ENCODE data around the gene KLK15.

KLK15 gene, protein sequence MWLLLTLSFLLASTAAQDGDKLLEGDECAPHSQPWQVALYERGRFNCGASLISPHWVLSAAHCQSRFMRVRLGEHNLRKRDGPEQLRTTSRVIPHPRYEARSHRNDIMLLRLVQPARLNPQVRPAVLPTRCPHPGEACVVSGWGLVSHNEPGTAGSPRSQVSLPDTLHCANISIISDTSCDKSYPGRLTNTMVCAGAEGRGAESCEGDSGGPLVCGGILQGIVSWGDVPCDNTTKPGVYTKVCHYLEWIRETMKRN

GRCh38 chr19:50833117-50833801, at the start of gene KLK15:
TSS of gene KLK15 (minus strand) at chr19:50833574. CDS start at chr19:50831492, 2,082 bp downstream.
- in situ Hi-C loops (cut with MboI; ENCODE audit: low sequenced_read_pairs) = no loop called here

DNA sequence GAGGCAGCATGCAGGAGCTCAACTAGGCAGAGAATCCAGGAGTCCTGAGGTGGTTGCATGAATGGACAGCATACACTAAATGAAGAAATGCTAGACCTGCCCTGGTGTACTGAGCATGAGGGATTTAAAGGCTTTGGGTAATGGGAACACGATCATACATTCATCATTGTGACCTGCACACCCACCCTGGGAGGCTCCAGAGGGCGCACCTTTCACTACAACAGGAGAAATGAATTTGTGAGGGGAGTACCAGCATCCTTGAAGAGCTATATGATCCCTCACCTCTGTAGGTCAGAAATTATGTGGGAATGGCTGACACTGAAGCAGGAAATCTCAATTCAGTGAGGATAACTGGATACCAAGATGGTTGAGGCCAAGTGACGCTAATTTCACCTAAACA, 48.8 kb upstream of the KLK15 start:
- in situ Hi-C loops (cut with MboI; ENCODE audit: low sequenced_read_pairs) = no loop called here

- in situ Hi-C loops (cut with MboI; ENCODE audit: low sequenced_read_pairs) = no loop called here
These were observed 46.9 kb upstream of the KLK15 start for GRCh38 chr19:50880241-50880640.

- in situ Hi-C loops (cut with MboI; ENCODE audit: low sequenced_read_pairs) = no loop called here
These were observed 45.5 kb upstream of the KLK15 start for GRCh38 chr19:50878851-50879250.

- in situ Hi-C loops (cut with MboI; ENCODE audit: low sequenced_read_pairs) = no loop called here
These were observed 44.0 kb upstream of the KLK15 start for GRCh38 chr19:50877338-50877737.

DNA sequence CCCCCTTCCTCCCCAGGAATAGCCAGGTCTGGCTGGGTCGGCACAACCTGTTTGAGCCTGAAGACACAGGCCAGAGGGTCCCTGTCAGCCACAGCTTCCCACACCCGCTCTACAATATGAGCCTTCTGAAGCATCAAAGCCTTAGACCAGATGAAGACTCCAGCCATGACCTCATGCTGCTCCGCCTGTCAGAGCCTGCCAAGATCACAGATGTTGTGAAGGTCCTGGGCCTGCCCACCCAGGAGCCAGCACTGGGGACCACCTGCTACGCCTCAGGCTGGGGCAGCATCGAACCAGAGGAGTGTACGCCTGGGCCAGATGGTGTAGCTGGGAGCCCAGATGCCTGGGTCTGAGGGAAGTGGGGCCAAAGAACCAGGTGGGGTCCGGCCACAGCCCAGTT, 43.1 kb upstream of the KLK15 start:
- in situ Hi-C loops (cut with MboI; ENCODE audit: low sequenced_read_pairs) = no loop called here

GRCh38 chr19:50875795-50876422, 42.5 kb upstream of the KLK15 start:
- in situ Hi-C loops (cut with MboI; ENCODE audit: low sequenced_read_pairs) = no loop called here

DNA sequence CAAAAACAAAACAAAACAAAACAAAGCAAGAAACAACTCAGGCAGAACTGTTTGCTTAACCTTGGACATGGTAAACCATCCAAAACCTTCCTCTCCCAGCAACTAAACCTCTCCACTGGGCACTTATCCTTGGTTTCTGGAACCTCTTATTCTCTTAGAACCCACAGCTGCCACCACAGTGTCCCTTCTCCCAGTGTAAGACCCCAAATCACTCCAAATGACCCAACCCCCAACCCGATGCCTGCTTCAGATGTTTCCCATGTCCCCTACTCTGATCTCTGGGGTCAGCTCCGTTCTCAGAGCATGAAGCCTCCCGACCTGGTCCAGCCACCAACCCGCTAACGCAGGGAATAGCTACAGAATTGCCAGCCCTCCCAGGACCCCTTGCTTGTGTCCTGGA, 40.8 kb upstream of the KLK15 start:
- in situ Hi-C loops (cut with MboI; ENCODE audit: low sequenced_read_pairs) = no loop called here

GRCh38 chr19:50873056-50873455, 39.7 kb upstream of the KLK15 start, which contains the start of gene KLK2:
TSS of gene KLK2 (plus strand) at chr19:50873439. CDS start at chr19:50873474, 35 bp downstream.
- in situ Hi-C loops (cut with MboI; ENCODE audit: low sequenced_read_pairs) = no loop called here

- in situ Hi-C loops (cut with MboI; ENCODE audit: low sequenced_read_pairs) = no loop called here
These were observed 37.2 kb upstream of the KLK15 start for GRCh38 chr19:50870417-50871089.

- in situ Hi-C loops (cut with MboI; ENCODE audit: low sequenced_read_pairs) = no loop called here
These were observed 36.1 kb upstream of the KLK15 start for GRCh38 chr19:50869479-50869878.

GRCh38 chr19:50861496-50862286, 28.3 kb upstream of the KLK15 start:
- in situ Hi-C loops (cut with MboI; ENCODE audit: low sequenced_read_pairs) = no loop called here

- in situ Hi-C loops (cut with MboI; ENCODE audit: low sequenced_read_pairs) = no loop called here
These were observed 27.6 kb upstream of the KLK15 start for GRCh38 chr19:50861010-50861409.

DNA sequence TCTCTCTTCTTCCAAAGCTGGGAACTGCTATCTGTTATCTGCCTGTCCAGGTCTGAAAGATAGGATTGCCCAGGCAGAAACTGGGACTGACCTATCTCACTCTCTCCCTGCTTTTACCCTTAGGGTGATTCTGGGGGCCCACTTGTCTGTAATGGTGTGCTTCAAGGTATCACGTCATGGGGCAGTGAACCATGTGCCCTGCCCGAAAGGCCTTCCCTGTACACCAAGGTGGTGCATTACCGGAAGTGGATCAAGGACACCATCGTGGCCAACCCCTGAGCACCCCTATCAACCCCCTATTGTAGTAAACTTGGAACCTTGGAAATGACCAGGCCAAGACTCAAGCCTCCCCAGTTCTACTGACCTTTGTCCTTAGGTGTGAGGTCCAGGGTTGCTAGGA, 26.5 kb upstream of the KLK15 start:
- in situ Hi-C loops (cut with MboI; ENCODE audit: low sequenced_read_pairs) = no loop called here

GRCh38 chr19:50858886-50859285, 25.5 kb upstream of the KLK15 start:
- in situ Hi-C loops (cut with MboI; ENCODE audit: low sequenced_read_pairs) = no loop called here

DNA sequence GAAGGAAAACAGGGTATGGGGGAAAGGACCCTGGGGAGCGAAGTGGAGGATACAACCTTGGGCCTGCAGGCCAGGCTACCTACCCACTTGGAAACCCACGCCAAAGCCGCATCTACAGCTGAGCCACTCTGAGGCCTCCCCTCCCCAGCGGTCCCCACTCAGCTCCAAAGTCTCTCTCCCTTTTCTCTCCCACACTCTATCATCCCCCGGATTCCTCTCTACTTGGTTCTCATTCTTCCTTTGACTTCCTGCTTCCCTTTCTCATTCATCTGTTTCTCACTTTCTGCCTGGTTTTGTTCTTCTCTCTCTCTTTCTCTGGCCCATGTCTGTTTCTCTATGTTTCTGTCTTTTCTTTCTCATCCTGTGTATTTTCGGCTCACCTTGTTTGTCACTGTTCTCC, 24.0 kb upstream of the KLK15 start:
- in situ Hi-C loops (cut with MboI; ENCODE audit: low sequenced_read_pairs) = no loop called here

DNA sequence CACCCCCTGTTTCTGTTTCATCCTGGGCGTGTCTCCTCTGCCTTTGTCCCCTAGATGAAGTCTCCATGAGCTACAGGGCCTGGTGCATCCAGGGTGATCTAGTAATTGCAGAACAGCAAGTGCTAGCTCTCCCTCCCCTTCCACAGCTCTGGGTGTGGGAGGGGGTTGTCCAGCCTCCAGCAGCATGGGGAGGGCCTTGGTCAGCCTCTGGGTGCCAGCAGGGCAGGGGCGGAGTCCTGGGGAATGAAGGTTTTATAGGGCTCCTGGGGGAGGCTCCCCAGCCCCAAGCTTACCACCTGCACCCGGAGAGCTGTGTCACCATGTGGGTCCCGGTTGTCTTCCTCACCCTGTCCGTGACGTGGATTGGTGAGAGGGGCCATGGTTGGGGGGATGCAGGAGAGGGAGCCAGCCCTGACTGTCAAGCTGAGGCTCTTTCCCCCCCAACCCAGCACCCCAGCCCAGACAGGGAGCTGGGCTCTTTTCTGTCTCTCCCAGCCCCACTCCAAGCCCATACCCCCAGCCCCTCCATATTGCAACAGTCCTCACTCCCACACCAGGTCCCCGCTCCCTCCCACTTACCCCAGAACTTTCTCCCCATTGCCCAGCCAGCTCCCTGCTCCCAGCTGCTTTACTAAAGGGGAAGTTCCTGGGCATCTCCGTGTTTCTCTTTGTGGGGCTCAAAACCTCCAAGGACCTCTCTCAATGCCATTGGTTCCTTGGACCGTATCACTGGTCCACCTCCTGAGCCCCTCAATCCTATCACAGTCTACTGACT, 21.4 kb upstream of the KLK15 start, which contains the start of gene KLK3:
Gene KLK3, plus strand, starts transcription at position 280 of the 775 bp plus-strand sequence. Its CDS starts 41 bp downstream, at position 321.
- in situ Hi-C loops (cut with MboI; ENCODE audit: low sequenced_read_pairs) = no loop called here

GRCh38 chr19:50851620-50852019, 18.2 kb upstream of the KLK15 start:
- in situ Hi-C loops (cut with MboI; ENCODE audit: low sequenced_read_pairs) = no loop called here

DNA sequence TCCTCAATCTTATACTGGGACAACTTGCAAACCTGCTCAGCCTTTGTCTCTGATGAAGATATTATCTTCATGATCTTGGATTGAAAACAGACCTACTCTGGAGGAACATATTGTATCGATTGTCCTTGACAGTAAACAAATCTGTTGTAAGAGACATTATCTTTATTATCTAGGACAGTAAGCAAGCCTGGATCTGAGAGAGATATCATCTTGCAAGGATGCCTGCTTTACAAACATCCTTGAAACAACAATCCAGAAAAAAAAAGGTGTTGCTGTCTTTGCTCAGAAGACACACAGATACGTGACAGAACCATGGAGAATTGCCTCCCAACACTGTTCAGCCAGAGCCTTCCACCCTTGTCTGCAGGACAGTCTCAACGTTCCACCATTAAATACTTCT, 17.4 kb upstream of the KLK15 start:
- in situ Hi-C loops (cut with MboI; ENCODE audit: low sequenced_read_pairs) = no loop called here
